Activated CD4-positive, alpha-beta memory T cell treated with anti-CD3 and anti-CD28 coated beads, Interleukin-2, amount 10 ng/mL, durations not matched to agents 7 days and 5 days (primary cell): ENCODE measurements around the gene NPTXR. TPM values are rescaled to one million over a fixed set of nuclear protein-coding genes. Genes with fewer than 3 reads are reported as not detected.
A peak's percentile ranks its signal among the peaks of the same experiment; 100 is the strongest.

Experiments
- CTCF ChIA-PET: fragments of 350-600 bp; sonication (Branson Sonifier 250); formaldehyde crosslinking; loops from one replicate; lab custom pipeline; 2021; ENCODE audit warnings: antibody characterized with exemption, inconsistent platforms; lab: Charles Lee
- POLR2A ChIA-PET: fragments of 350-600 bp; sonication (Branson Sonifier 250); formaldehyde crosslinking; loops from one replicate; lab custom pipeline; 2021; ENCODE audit warnings: antibody characterized with exemption; lab: Charles Lee
- DNase-seq: peaks from one replicate; pipeline ENCODE4 v3.0.0-alpha.2; 2020
- H3K27ac Mint-ChIP-seq: one replicate; pipeline ENCODE4 v1.8.0; 2021; ENCODE audit warnings: mild to moderate bottlenecking, mixed read lengths
- H3K27me3 Mint-ChIP-seq: one replicate; pipeline ENCODE4 v1.8.0; 2021; ENCODE audit warnings: mixed read lengths
- H3K36me3 Mint-ChIP-seq: one replicate; pipeline ENCODE4 v1.8.0; 2021; ENCODE audit warnings: low read depth, mixed read lengths
- H3K4me1 Mint-ChIP-seq: one replicate; pipeline ENCODE4 v1.8.0; 2021; ENCODE audit warnings: mixed read lengths
- H3K4me3 Mint-ChIP-seq: one replicate; pipeline ENCODE4 v1.8.0; 2021; ENCODE audit warnings: mild to moderate bottlenecking, mixed read lengths
- H3K9me3 Mint-ChIP-seq: one replicate; pipeline ENCODE4 v1.8.0; 2021; ENCODE audit warnings: mixed read lengths
- total RNA-seq, 2 experiments: library from RNA; stranded (reverse); gene quantifications; one replicate each; pipeline ENCODE4 v1.2.3, GENCODE V29; 2021

The NPTXR gene
- total RNA-seq, 2 experiments from 2014 or later, result 0.91 to 1.3 TPM

DNA sequence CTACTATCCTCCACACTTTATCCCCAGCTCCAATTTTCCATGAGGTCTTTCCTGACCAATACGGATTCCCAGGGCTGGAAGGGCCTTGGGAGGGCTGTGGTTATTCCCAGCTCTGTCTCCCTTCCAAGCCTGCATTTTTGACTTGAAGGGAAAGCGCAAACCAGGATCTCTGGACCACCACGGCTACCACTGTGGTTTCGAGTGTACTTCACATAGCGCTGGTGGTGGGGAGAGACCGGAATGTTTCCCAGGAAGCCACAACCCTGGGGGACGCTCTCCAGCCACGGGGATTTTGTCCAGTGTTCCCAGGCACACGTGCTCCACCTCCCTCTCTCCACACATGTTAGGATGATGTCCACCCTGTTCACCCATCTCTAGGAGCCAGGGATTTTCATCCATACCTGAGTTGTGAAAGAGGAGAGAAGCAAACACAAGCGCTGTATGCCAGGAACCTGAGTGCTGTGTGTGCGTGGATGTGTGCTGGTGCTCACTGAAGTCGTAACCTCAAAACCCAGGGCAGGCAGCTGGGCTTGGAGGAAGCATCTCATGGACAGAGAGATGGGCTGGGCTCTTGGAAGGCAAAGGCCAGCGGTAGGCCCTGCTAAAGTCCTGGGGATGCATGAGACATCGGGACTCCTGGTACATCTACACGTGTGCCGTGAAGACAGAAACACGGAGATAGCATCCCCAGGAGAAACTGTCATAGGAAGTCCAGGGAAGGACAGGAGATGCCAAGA lies 1.3 kb upstream of the NPTXR start:
- Mint-ChIP-seq H3K9me3 (no peaks in the 10 kb centered on the region), H3K27me3 (peaks cover 50% of the 10 kb centered on the region), H3K4me3 (peak overlapping the region; percentile 27), H3K27ac (no peak overlapping the region), H3K36me3 (no peaks in the 10 kb centered on the region), H3K4me1 (peaks cover 14% of the 10 kb centered on the region)
- CTCF ChIA-PET, result no interaction called here
- no peak for DNase-seq
- POLR2A ChIA-PET, result interaction anchor here (0.9 to 2.1 kb wide), 3 partner anchors 89 to 112 kb away, joined by 3 to 7 read pairs (median 3); partner anchors contain the start of gene SUN2

- CTCF ChIA-PET, result interaction anchor here (1.0 to 2.2 kb wide), 4 partner anchors 11 to 120 kb away, joined by 3 to 18 read pairs (median 4); no protein-coding TSS in a partner anchor
- Mint-ChIP-seq H3K9me3 (no peaks in the 10 kb centered on the region), H3K27me3 (peaks cover 57% of the 10 kb centered on the region), H3K4me3 (peak overlapping the region; percentile 27), H3K4me1 (peaks cover 14% of the 10 kb centered on the region), H3K27ac (no peak overlapping the region), H3K36me3 (no peaks in the 10 kb centered on the region)
- POLR2A ChIA-PET, result interaction anchor here (0.9 to 2.1 kb wide), 5 partner anchors 18 to 474 kb away, joined by 3 to 7 read pairs (median 3); partner anchors contain the start of gene SUN2
- DNase-seq, result no peak
Observed at GRCh38 chr22:38844315-38845003, 631 bp upstream of the NPTXR start.

GRCh38 chr22:38843201-38843656 lies 599 bp downstream of the NPTXR start:
- Mint-ChIP-seq H3K4me1 (peaks cover 14% of the 10 kb centered on the region), H3K36me3 (no peaks in the 10 kb centered on the region), H3K9me3 (no peaks in the 10 kb centered on the region), H3K4me3 (no peak overlapping the region), H3K27ac (no peak overlapping the region), H3K27me3 (peaks cover 53% of the 10 kb centered on the region)
- peak; percentile 59 for DNase-seq
- ChIA-PET CTCF (interaction anchor here (0.7 to 2.2 kb wide), 9 partner anchors 10 to 538 kb away, joined by 3 to 18 read pairs (median 4); partner anchors contain the start of gene APOBEC3D), POLR2A (interaction anchor here (0.7 to 2.1 kb wide), 9 partner anchors 11 to 475 kb away, joined by 3 to 8 read pairs (median 3); partner anchors contain the start of genes CBX6 and SUN2)

DNA sequence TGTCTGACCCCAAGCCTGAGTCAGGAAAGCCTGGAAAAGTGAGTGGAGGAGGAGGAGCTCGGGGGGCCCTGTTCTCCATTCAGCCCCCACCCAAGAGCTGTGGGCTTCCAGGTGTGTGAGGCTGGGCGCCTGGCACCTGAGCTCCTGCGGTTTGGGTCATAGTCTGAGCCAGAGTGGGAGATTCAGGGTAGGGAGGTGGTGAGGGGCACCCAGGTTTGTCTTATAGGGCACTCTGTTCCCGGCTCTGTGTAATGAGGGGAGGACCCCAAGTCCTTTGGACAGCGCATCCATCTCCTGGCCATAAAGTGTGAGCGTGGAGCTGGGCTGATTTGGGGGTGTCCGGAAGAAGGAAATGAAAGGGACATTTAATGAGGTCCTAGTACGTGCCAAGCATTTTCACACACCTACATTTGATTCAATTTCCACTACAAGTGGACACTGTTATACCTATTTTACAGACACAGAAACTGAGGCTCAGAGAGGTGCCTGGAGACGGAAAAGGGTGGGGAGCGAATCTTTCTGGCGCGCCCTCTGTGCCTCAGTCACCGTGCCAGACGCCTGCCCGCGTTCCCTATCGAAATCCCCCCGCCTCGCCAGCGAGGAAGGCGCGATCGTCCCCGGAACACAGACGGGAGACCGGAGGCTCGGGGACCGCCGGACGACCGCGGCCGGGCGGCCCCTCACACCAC lies 1.2 kb downstream of the NPTXR start:
- DNase-seq, result no peak
- Mint-ChIP-seq H3K4me1 (peaks cover 14% of the 10 kb centered on the region), H3K36me3 (no peaks in the 10 kb centered on the region), H3K27ac (no peak overlapping the region), H3K9me3 (no peaks in the 10 kb centered on the region), H3K27me3 (peaks cover 52% of the 10 kb centered on the region), H3K4me3 (peak overlapping the region; percentile 58)
- ChIA-PET POLR2A (interaction anchor here (0.7 to 2.1 kb wide), 8 partner anchors 11 to 476 kb away, joined by 3 to 8 read pairs (median 3); partner anchors contain the start of genes CBX6 and SUN2), CTCF (interaction anchor here (0.7 to 2.2 kb wide), 7 partner anchors 11 to 537 kb away, joined by 3 to 18 read pairs (median 5); partner anchors contain the start of gene APOBEC3D)

GRCh38 chr22:38841635-38842034 lies 2.2 kb downstream of the NPTXR start:
- peaks cover 14% of the 10 kb centered on the region for H3K4me1 Mint-ChIP-seq
- ChIA-PET CTCF (interaction anchor here (1.9 kb wide), 1 partner anchor 72 kb away, joined by 8 read pairs; no protein-coding TSS in a partner anchor), POLR2A (no interaction called here)
- no peak overlapping the region for H3K4me3 Mint-ChIP-seq
- no peaks in the 10 kb centered on the region for H3K9me3 Mint-ChIP-seq
- H3K27me3 Mint-ChIP-seq, result peaks cover 45% of the 10 kb centered on the region
- no peak for DNase-seq
- H3K27ac Mint-ChIP-seq, result no peak overlapping the region
- H3K36me3 Mint-ChIP-seq, result no peaks in the 10 kb centered on the region

- no peaks in the 10 kb centered on the region for H3K9me3 Mint-ChIP-seq
- POLR2A ChIA-PET, result no interaction called here
- peaks cover 42% of the 10 kb centered on the region for H3K27me3 Mint-ChIP-seq
- H3K36me3 Mint-ChIP-seq, result no peaks in the 10 kb centered on the region
- no peak overlapping the region for H3K4me3 Mint-ChIP-seq
- H3K4me1 Mint-ChIP-seq, result peaks cover 14% of the 10 kb centered on the region
- no peak for DNase-seq
- no peak overlapping the region for H3K27ac Mint-ChIP-seq
- CTCF ChIA-PET, result interaction anchor here (1.9 kb wide), 1 partner anchor 72 kb away, joined by 8 read pairs; no protein-coding TSS in a partner anchor
Observed at GRCh38 chr22:38841211-38841610, 2.6 kb downstream of the NPTXR start.

GRCh38 chr22:38840129-38840528 lies 3.7 kb downstream of the NPTXR start:
- Mint-ChIP-seq H3K9me3 (no peaks in the 10 kb centered on the region), H3K4me3 (no peak overlapping the region), H3K27ac (no peak overlapping the region), H3K27me3 (peaks cover 36% of the 10 kb centered on the region), H3K36me3 (no peaks in the 10 kb centered on the region), H3K4me1 (peaks cover 14% of the 10 kb centered on the region)
- POLR2A ChIA-PET, result no interaction called here
- CTCF ChIA-PET, result interaction anchor here (0.6 to 1.9 kb wide), 3 partner anchors 14 to 71 kb away, joined by 3 to 8 read pairs (median 3); no protein-coding TSS in a partner anchor
- no peak for DNase-seq

DNA sequence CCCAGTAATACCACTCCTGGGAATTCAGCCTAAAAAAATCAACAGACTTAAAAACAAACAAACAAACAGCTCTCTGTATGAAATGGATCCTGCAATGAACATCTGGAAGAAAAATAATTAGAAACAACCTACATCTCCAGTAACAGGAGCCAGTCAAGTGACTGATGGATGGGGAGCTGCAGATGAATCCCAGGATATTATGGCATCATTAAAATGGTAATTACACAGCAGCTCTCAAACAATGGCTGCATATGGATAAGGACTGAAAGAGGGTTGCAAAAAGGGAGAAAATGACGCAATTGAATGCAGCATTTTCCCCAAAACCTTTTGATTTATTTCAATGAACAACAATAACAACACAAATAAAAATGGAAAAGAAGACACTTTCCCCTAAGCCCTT lies 4.1 kb downstream of the NPTXR start:
- H3K27ac Mint-ChIP-seq, result no peak overlapping the region
- peaks cover 14% of the 10 kb centered on the region for H3K4me1 Mint-ChIP-seq
- H3K27me3 Mint-ChIP-seq, result peaks cover 34% of the 10 kb centered on the region
- DNase-seq, result no peak
- H3K9me3 Mint-ChIP-seq, result no peaks in the 10 kb centered on the region
- no peak overlapping the region for H3K4me3 Mint-ChIP-seq
- CTCF ChIA-PET, result interaction anchor here (0.6 to 1.0 kb wide), 2 partner anchors 14 to 70 kb away, joined by 3 read pairs; no protein-coding TSS in a partner anchor
- POLR2A ChIA-PET, result no interaction called here
- H3K36me3 Mint-ChIP-seq, result no peaks in the 10 kb centered on the region

GRCh38 chr22:38837414-38837928 lies 6.4 kb downstream of the NPTXR start:
- Mint-ChIP-seq H3K4me3 (no peak overlapping the region), H3K9me3 (no peaks in the 10 kb centered on the region), H3K4me1 (peaks cover 5% of the 10 kb centered on the region), H3K27ac (no peak overlapping the region), H3K27me3 (peaks cover 24% of the 10 kb centered on the region), H3K36me3 (no peaks in the 10 kb centered on the region)
- ChIA-PET CTCF (interaction anchor here (0.7 to 1.1 kb wide), 2 partner anchors 23 to 68 kb away, joined by 3 read pairs; no protein-coding TSS in a partner anchor), POLR2A (no interaction called here)
- DNase-seq, result no peak

DNA sequence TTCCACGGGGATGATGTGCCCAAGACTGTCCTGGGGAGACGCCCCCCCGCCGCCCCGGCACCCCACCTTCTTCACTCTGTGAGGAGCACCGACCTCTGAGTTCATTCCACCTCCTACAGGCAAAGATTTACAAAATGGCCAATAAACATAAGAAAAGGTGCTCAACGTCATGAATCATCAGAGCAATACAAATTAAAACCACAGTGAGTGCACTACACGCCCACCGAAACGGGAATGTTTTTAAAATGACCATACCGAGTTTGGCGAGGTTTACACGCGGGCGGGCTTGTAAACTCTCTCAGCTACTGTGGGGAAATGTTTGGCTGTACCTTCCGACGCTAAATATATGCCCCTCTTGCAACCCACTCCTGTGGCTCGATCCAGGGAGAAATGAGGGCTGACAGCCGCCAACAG lies 7.9 kb downstream of the NPTXR start:
- CTCF ChIA-PET, result interaction anchor here (0.6 kb wide), 1 partner anchor 735 kb away, joined by 6 read pairs; no protein-coding TSS in a partner anchor
- Mint-ChIP-seq H3K4me1 (peaks cover 1% of the 10 kb centered on the region), H3K36me3 (no peaks in the 10 kb centered on the region), H3K27ac (no peak overlapping the region), H3K4me3 (no peak overlapping the region), H3K27me3 (peaks cover 14% of the 10 kb centered on the region), H3K9me3 (no peaks in the 10 kb centered on the region)
- DNase-seq, result no peak
- POLR2A ChIA-PET, result no interaction called here

DNA sequence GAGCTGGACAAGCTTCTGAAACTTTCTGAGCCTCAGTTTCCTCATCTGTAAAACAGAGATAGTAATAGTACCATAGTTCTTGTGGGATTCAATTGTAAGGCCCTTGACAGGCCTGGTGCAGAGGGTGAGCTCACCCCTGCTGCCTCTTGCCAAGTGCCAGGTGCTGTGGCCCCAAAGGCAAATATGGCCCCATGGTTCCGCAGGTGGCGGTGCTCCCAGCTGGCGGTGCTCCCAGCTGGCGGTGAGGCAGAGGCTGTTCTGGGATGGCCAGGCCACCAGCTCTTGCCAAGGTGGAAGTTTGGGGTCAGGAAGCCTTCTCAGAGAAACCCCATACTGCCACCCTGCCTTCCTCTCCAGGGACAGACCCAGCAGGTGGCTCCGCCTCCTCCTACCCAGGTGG lies 8.8 kb downstream of the NPTXR start:
- Mint-ChIP-seq H3K4me1 (no peaks in the 10 kb centered on the region), H3K36me3 (no peaks in the 10 kb centered on the region), H3K27ac (no peak overlapping the region), H3K27me3 (peaks cover 5% of the 10 kb centered on the region), H3K4me3 (no peak overlapping the region), H3K9me3 (no peaks in the 10 kb centered on the region)
- no peak for DNase-seq
- ChIA-PET CTCF (no interaction called here), POLR2A (no interaction called here)
